Bronchial epithelial cell (primary cell): Measurements from ENCODE around the gene ITGA5. TPM values are rescaled to one million over a fixed set of nuclear protein-coding genes. Genes with fewer than 3 reads are reported as not detected.

Experiments used
- DNase-seq: peaks from one replicate; pipeline ENCODE4 v3.0.0-alpha.2; 2010; ENCODE audit warnings: low read depth
- FAIRE-seq: peaks from 2 replicates; lab custom pipeline; 2011; peaks lifted over from hg19 to GRCh38; lab: Jason Lieb, UNC
- H3K27me3 ChIP-seq: 2 replicates; pipeline ENCODE4 v1.5.1; 2011; ENCODE audit warnings: low read length; ENCODE audit not compliant: control insufficient read depth, insufficient read depth
- H3K36me3 ChIP-seq: 2 replicates; pipeline ENCODE4 v1.5.1; 2011; ENCODE audit warnings: low read length; ENCODE audit not compliant: control insufficient read depth, insufficient read depth
- H3K4me3 ChIP-seq: 2 replicates; pipeline ENCODE4 v1.5.1; 2011; ENCODE audit warnings: mild to moderate bottlenecking, low read depth, low read length, control low read depth
- total RNA-seq: library from RNA; depleted of rRNA; stranded (reverse); fragments of >200 nt; gene quantifications from 2 replicates; pipeline ENCODE4 v1.2.1, GENCODE V29; 2014
- TF ChIP-seq, protein P1 (sequence below): IDR thresholded peaks from 2 replicates; pipeline ENCODE4 v1.5.1; 2011; ENCODE audit warnings: mild to moderate bottlenecking, moderate library complexity, low read length, control low read depth, inconsistent platforms; ENCODE audit not compliant: insufficient read depth, severe bottlenecking

The ITGA5 gene
- total RNA-seq, 1 donor from 2014 or later: 98.5 TPM

DNA sequence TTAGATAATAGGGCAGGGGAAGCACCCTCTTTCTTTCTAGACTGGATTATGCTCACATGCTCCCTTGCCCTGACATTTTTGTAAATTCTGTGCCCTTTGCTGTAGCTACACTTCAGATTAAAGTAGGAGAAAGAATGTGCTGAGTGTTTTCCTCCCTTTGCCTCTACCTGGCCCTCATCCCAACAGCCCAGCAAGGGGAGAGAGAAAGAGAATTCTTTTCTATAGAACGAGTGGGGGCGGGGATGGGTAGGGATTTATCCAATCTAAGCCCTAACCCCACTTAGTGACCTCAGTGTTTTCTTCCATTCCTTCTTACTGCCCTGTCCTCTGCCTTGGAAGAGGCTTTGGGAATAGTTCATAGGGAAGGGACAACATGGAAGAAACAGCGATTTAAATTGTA is 68.3 kb downstream of the ITGA5 start:
- TF ChIP-seq, protein P1, sequence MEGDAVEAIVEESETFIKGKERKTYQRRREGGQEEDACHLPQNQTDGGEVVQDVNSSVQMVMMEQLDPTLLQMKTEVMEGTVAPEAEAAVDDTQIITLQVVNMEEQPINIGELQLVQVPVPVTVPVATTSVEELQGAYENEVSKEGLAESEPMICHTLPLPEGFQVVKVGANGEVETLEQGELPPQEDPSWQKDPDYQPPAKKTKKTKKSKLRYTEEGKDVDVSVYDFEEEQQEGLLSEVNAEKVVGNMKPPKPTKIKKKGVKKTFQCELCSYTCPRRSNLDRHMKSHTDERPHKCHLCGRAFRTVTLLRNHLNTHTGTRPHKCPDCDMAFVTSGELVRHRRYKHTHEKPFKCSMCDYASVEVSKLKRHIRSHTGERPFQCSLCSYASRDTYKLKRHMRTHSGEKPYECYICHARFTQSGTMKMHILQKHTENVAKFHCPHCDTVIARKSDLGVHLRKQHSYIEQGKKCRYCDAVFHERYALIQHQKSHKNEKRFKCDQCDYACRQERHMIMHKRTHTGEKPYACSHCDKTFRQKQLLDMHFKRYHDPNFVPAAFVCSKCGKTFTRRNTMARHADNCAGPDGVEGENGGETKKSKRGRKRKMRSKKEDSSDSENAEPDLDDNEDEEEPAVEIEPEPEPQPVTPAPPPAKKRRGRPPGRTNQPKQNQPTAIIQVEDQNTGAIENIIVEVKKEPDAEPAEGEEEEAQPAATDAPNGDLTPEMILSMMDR: no peak
- no peak for DNase-seq
- FAIRE-seq: no peak
- H3K27me3 ChIP-seq: no peaks in the 10 kb centered on the region
- peaks cover 19% of the 10 kb centered on the region for H3K36me3 ChIP-seq
- no peak overlapping the region for H3K4me3 ChIP-seq

DNA sequence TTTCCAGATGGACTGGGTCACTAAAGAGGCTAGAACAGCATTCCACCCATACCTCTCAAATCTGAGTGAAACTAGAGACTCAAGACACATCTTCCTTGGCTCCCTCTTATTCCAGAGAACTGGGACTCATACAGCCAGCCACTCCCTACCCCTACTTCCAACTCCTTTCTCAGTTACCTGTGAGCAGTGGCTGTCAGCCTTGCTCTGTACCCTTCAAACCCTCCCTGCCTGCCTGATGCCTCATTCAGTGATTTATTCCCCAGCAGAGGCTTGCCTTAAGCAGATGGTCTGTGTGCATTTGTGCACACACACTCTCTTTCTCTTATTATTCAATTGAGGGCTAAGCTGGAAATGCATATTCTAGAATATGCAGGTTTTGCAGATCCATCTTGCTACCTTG is 69.4 kb downstream of the ITGA5 start:
- peaks cover 24% of the 10 kb centered on the region for H3K36me3 ChIP-seq
- TF ChIP-seq, protein P1: no peak

DNA sequence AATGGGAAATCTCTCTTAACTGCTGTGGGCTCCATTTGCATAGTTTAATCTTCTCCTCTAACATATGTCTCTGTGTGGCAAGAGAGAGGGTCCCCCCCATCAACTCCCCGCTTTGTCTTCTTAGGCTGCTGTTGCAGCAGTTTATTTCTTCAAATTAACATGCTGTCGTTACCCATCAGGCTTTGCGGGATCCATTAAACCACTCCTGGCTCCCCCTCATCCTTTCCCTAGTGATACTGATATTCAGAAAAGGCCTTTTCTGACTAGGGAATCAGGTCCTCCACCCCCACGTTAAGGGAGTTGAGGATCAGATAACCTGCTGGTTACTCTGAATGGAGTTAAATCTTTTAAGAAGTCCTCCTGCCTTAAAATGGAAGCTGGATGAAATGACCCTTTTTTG is 70.0 kb downstream of the ITGA5 start:
- H3K27me3 ChIP-seq: no peaks in the 10 kb centered on the region
- H3K4me3 ChIP-seq: no peak overlapping the region
- H3K36me3 ChIP-seq: peaks cover 24% of the 10 kb centered on the region
- FAIRE-seq: no peak
- DNase-seq: no peak
- TF ChIP-seq, protein P1: no peak

More for the DNA sequence above, 69.4 kb downstream of the ITGA5 start:
- DNase-seq (no peak), FAIRE-seq (no peak)
- no peaks in the 10 kb centered on the region for H3K27me3 ChIP-seq
- H3K4me3 ChIP-seq: no peak overlapping the region

Other genes starting within 250 kb of the ITGA5 start
- 36.1 and 48.5 TPM in 2 replicates for gene SMUG1, start 230.3 kb downstream of the ITGA5 start, total RNA-seq
- gene CBX5, start 139.1 kb downstream of the ITGA5 start, total RNA-seq: 13.2 and 16.0 TPM in 2 replicates
- gene HNRNPA1, start 138.5 kb downstream of the ITGA5 start, total RNA-seq: 329 and 428 TPM in 2 replicates
- not detected in 2 replicates for gene NFE2, start 118.3 kb downstream of the ITGA5 start, total RNA-seq
- gene COPZ1, start 94.1 kb downstream of the ITGA5 start, total RNA-seq: 89.5 and 118 TPM in 2 replicates
- 0.13 TPM in 1 of 2 replicates, not detected in the other for gene GPR84, start 54.8 kb downstream of the ITGA5 start, total RNA-seq
- gene ZNF385A, start 34.5 kb downstream of the ITGA5 start, total RNA-seq: 5.3 and 7.6 TPM in 2 replicates
- gene GTSF1, start 54.3 kb upstream of the ITGA5 start, total RNA-seq: not detected in 2 replicates
- not detected in 2 replicates for gene NCKAP1L, start 78.5 kb upstream of the ITGA5 start, total RNA-seq
- not detected in 2 replicates for gene PDE1B, start 130.3 kb upstream of the ITGA5 start, total RNA-seq
- gene PPP1R1A, start 169.4 kb upstream of the ITGA5 start, total RNA-seq: not detected in 2 replicates
- not detected in 2 replicates for gene LACRT, start 215.6 kb upstream of the ITGA5 start, total RNA-seq
- gene DCD, start 229.1 kb upstream of the ITGA5 start, total RNA-seq: not detected in 2 replicates